GM19397 (cell line): Measurements from ENCODE around the gene SEC23B.
A peak's percentile ranks its signal among the peaks of the same experiment; 100 is the strongest.
"Not testable (repeated sequence)": the region's sequence is repeated elsewhere in the genome, so short reads cannot be mapped to it uniquely, and the experiment has no call there.

Experiments
- ATAC-seq: cut with Tn5 transposase; IDR thresholded peaks from one replicate; pipeline ENCODE4 v1.9.1; 2021; ENCODE audit warnings: mild to moderate bottlenecking, moderate library complexity; ENCODE audit not compliant: unreplicated experiment

The SEC23B gene

GRCh38 chr20:18523066-18523465 is 15.3 kb downstream of the SEC23B start:
- ATAC-seq, result no peak

- ATAC-seq, result no peak
Measured at GRCh38 chr20:18524646-18525045, 16.9 kb downstream of the SEC23B start.

GRCh38 chr20:18526761-18527160 is 19.0 kb downstream of the SEC23B start:
- ATAC-seq, result not testable (repeated sequence)

GRCh38 chr20:18527339-18527738 is 19.6 kb downstream of the SEC23B start:
- ATAC-seq, result no peak

GRCh38 chr20:18527836-18528235 is 20.1 kb downstream of the SEC23B start:
- no peak for ATAC-seq

- ATAC-seq, result no peak
Measured at GRCh38 chr20:18529041-18529440, 21.3 kb downstream of the SEC23B start.

- no peak for ATAC-seq
Measured at GRCh38 chr20:18532626-18533025, 24.9 kb downstream of the SEC23B start.

- ATAC-seq, result no peak
Measured at GRCh38 chr20:18533491-18533890, 25.8 kb downstream of the SEC23B start.

- no peak for ATAC-seq
Measured at GRCh38 chr20:18533978-18534644, 26.4 kb downstream of the SEC23B start.

- no peak for ATAC-seq
Measured at GRCh38 chr20:18537651-18538050, 29.9 kb downstream of the SEC23B start.

- no peak for ATAC-seq
Measured at GRCh38 chr20:18541741-18542140, 34.0 kb downstream of the SEC23B start.

GRCh38 chr20:18543216-18543615 is 35.5 kb downstream of the SEC23B start:
- ATAC-seq, result no peak

GRCh38 chr20:18543932-18544331 is 36.2 kb downstream of the SEC23B start:
- no peak for ATAC-seq

GRCh38 chr20:18545566-18545965 is 37.8 kb downstream of the SEC23B start:
- ATAC-seq, result no peak

- ATAC-seq, result no peak
Measured at GRCh38 chr20:18548465-18548864, 40.7 kb downstream of the SEC23B start.

GRCh38 chr20:18553746-18554145 is 46.0 kb downstream of the SEC23B start:
- ATAC-seq, result no peak

- ATAC-seq, result peak; percentile 99
Measured at GRCh38 chr20:18566892-18567738, 59.4 kb downstream of the SEC23B start, which contains the start of gene SMIM26. TSS of gene SMIM26 (plus strand) at chr20:18567432. CDS start at chr20:18567479, 47 bp downstream.

GRCh38 chr20:18567739-18568091 is 60.0 kb downstream of the SEC23B start:
- ATAC-seq, result peak; percentile 6

- no peak for ATAC-seq
Measured at GRCh38 chr20:18571009-18571408, 63.3 kb downstream of the SEC23B start.

- no peak for ATAC-seq
Measured at GRCh38 chr20:18571578-18571977, 63.8 kb downstream of the SEC23B start.

GRCh38 chr20:18577942-18578341 is 70.2 kb downstream of the SEC23B start:
- no peak for ATAC-seq

GRCh38 chr20:18578581-18578980 is 70.8 kb downstream of the SEC23B start:
- no peak for ATAC-seq
